Measurements from ENCODE around the gene SELENOP.
"Not testable (repeated sequence)": the region's sequence is repeated elsewhere in the genome, so short reads cannot be mapped to it uniquely, and the experiment has no call there.

Gene SELENOP

DNA sequence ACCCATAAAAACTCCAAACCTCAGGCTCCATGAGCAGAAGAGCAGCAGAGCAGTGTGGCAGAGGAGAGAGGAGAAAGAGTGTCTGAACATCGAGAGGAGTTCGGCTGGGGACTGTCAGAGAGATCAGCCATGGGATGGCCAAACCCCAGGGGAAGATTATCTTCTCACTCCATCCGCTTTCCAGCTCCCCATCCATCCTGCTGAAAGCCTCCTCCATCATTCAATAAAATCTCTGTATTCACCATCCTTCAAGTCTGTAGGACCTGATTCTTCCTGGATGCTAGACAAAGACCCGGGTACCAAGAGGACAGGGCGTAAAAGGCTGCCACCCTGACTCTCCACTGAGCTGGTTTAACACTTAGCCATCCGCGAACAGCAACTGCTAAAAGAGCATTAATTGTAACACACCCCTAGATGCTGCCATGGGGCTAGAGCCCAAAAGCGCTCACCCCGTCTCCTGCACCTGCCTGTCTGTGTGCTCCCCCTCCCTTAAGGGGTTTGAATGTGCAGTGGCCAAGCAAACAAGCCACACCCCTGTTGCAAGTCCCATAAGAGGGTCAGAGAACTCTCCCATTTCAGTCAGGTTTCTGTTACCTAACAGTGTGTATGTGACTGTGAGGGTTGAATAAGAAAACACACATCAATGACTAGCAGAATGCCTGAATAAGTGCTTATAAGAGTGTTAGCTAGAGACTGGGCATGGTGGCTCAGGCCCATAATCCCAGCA lies 13.9 kb upstream of the SELENOP start:
- no peak for DNase-seq

DNA sequence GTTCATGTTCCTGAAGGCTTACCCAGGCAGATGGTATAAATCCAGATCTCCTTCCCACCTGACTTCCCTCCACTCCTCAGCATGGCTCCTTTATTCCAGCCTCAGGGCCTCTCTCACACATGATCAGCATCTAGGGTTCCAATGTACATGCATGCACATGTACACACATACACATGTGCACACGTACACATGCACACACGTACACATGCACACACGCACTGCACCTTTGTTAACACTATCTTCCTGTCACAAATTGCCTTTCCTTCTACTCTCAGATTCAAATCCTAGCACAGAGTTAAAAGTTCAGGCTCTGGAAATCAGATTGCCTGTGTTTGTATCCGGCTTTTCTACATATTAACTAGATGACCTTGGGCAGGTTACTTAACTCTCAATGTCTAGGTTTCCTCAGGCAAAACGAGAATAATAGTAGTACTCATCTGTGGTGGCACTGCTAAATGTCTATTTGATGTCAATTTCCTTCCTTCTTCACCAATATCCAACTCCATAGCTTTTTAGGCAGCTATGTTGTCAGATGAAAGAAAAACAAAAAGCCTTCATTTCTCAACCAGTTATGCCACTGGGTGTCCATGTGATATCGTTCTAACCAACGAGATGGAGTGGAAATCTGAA lies 12.8 kb upstream of the SELENOP start:
- DNase-seq, result no peak

DNA sequence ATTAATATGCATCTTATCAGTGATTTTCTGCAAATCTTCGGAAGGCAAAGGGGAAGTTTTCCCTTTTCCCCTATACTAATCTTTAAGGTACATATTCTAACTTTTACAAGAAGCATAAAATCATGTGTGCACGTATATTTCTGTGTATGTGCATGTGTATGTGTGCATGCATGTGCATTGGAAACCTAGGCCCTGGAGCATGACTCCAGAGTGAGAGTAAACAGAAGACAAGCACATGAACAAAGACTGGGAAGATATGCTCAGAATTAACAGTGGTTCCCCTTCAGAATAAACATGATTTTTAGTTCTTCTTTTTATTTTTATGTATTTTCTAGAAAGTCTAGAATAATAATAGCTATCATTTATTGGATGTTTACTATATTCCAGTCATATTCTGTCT lies 10.9 kb upstream of the SELENOP start:
- no peak for DNase-seq

DNA sequence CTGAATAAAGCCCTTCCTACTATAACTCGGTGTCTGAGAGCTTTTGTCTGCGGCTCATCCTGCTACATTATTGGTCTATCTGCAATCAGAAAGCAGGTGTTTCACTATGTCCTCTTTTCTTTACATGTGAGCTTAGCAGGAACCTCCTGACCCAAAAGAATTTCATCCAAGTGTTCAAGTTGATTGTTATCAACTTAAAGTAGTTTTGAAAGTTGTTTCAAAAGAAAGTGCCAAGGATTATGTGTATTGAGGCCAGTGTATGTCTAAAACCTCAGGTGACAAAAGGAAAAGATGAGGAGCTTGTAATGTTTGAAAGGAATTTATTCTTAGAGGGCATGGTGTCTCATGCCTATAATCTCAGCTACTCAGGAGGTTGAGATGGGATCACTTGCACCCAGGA lies 8.1 kb upstream of the SELENOP start:
- no peak for DNase-seq

DNA sequence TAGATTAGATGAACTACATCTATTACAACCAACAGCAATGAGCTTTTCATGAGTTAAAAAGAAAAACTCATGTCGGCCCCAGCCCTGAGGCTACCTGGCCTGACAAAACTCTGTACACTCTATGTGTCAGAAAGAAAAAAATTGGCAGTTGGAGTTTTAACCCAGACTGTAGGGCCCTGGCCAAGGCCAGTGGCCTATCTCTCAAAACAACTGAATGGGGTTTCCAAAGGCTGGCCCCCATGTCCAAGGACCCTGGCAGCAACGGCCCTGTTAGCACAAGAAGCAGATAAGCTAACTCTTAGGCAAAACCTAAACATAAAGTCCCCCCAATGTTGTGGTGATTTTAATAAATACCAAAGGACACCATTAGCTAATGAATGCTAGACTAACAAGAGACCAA lies 4.9 kb upstream of the SELENOP start:
- not testable (repeated sequence) for DNase-seq

DNA sequence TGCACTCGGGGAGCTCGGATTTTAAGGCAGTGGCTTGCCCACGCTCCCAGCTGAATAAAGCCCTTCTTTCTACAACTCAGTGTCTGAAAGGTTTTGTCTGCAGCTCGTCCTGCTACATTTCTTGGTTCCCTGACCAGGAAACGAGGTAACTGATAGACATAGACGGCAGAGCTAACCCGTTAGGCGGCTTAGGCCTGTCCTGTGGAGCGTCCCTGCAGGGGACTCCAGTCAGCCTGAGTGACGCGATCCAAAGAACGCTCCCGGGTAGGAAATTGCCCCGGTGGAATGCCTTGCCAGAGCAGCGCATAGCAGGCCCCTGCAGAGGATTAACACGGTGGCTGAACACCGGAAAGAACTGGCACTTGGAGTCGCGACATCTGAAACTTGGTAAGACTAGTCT lies 1.8 kb upstream of the SELENOP start:
- DNase-seq, result no peak

DNA sequence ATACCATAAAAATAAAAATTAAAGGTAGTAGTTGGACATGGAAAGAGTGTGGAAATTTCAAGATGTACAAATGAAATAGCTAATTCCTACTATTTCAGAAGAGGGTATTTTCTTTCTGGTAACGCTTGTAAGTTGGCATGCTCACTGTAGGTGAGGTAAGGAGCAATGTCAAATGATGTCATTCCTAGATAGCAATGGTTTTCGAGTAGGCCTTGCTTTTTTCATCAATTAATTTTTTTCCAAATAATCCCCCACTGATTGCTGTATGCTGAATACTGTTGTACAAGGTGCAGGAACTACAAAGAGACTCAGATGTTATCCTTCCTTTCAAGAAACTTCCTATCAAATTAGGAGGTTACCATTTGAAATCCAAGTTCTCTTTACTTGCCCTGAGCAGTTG lies 928 bp upstream of the SELENOP start:
- no peak for DNase-seq

DNA sequence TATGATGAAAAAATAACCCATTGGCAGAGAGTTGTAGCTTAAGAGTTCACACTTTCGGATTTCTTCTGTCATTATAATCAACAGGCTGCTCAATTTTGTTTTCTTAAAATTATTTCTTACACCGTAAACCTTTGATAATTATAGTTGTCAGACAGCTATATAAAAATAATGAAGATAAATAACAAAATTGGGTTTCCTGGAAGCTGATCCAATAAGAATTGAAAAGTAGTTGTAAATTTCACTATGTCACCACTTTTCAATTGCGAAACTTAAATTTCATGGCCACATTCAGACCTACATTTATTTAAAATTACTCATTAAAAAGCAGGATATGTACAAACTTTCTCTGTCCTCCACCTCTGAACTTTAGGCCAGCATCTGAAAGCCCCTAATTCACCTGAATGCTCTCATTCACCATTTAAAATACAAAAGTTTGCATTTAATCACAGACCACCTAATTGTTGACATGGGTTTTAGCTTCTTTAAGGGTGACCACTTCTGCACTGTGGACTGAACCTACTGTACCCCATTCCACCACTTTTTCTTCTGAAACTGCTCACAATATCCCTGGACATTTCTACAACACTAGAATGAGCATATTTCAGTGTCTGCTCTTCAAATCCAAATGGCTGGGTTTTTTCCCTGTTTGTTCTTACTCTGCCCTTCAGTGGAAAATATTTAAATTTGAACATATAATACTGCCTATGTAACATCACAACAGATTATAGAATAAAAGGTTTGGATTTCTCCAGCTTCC lies 680 bp downstream of the SELENOP start:
- DNase-seq, result no peak

DNA sequence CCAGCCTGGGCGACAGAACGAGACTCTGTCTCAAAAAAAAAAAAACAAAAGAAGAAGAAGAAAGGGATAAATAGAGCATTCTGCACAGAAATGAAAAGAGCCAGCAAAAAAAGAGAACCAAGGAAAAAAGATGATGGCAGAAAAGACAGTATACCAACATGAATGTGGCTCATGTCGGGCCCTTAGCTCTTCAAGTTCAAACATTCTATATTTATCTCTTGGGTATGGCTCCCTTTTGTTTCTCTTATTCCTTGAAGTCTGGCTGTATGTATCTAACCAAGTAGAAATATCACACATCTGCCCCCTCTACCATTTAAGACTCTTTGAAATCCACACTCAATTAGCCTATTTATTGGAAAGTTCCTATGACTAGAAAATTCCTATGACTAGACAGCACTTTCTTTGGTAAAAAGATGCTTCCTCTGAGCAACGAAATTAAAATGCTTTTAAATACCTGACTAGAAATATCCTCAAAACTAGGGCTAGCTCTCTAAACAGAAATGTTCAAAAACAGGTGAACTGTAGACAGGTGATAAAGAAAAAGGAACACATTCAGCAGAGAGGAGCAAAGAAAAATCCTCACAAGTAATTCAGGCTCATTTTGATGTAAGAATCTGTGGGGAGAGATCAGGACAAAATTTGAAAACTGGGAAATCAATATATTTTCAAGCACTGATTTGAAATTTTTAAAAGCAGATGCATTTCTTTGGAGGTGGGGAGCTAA lies 2.6 kb downstream of the SELENOP start:
- no peak for DNase-seq

DNA sequence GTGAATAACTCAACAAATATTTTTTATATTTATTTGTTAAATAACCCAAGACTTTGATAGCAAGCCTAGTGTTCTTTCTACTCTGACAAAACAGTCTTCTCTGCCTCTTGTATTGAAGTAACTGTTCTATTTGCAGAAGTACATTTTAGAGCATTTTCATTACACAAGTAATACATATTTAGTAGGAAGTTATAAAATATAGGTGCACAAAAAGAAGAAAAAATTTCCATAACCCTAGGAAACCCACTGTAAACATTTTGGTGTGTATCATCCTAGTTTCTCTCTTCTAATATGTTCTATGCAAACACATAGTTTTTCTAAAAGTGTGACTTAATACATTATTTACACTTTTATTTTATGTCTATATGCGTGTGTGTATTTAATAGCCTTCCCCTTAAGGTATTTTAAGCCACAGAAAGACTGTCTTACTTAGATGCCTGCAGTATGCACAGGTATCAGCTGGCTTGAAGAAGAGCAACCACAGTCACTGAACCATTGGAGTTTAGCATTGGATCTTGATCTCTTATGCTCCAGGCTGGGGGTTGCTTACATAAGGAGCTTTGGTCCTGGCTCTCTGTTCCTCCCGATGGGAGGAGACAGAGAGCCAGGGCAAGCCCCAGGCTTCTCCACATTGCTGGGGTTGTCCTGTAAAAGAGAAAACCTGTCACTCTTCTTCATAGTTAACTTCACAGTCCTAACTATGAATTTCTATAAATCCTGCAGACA lies 3.8 kb downstream of the SELENOP start:
- DNase-seq, result no peak

DNA sequence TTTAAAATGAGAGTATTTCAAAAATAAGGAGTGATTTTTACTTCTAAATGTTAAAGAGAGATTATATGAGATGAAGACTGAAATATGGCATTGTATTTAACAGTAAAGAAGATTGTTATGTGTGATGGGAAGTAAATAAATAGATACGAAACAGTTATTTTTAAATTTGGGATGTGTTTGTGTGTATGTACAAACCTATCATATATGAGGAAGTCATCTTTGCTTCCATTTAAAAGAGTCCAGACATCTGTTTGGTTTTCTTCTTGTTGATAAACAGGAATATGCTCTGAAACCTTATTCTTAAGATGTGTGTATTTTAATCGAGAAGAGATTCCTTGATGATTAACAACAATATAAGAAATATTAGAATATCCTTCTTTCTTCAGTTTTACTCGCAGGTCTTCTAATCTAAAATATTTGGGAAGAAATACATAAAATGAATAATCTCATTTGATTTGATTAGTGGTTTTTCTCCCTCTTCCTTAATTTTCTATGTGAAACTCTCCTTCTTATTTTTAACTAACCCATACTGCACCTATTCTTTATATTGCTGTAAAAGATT lies 4.9 kb downstream of the SELENOP start:
- no peak for DNase-seq

DNA sequence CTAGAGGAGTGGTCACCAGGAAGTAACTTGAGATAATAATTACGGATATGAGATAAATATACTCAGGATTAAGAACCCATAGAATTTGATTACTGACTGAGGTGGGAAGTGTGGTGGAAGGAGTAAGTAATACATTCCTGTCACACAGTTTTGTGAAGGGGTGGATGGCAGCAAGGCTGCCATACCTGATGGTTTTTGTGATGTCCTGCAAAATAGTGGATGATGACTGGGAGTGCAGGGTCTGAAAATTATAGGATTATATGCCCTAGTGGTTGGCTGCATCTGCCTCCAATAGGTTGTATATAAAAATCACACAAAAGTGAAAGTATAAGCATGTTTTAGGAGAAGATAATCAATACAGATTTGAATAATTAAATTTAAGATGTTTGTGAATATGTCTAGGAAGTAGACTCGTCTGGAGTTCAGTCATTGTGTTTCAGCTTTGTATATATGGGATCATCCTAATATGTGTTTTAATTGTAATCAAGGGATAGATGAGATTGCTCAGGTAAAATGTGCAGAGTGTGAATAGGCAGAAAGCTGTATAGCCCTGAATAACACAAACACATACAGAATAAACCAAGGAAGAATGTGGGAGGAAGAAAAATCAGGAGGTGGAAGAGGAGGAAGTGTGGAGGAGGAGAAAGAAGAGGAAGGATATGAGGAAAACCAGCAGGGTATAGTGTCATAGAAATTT lies 5.5 kb downstream of the SELENOP start:
- no peak for DNase-seq

DNA sequence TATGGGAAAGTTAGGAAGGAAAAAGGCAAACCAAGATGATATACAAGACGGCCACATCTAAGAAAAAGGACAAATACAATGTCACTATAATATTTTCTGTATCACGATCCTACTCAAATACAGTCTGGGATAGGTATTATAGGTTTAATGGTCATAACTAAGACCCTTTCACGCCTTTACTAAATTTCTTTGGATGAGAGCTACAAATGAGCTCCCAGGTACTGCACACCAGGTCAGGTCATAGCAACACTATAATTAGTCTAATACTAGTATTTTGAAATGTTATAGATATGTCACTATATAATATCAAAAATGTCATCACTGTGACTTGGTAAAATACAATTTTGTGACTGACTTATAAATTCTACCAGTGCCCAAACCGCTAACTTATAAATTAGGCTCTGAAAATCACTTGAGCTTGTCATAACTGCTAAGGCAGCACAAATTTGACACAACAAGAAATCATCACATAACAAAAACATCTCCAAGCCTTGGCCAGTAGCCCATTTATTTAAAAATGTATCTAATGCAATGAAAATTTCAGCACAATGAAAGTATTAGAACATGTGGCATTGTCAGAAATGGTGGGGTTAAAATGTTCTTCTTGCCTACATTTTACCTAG lies 6.9 kb downstream of the SELENOP start:
- no peak for DNase-seq

DNA sequence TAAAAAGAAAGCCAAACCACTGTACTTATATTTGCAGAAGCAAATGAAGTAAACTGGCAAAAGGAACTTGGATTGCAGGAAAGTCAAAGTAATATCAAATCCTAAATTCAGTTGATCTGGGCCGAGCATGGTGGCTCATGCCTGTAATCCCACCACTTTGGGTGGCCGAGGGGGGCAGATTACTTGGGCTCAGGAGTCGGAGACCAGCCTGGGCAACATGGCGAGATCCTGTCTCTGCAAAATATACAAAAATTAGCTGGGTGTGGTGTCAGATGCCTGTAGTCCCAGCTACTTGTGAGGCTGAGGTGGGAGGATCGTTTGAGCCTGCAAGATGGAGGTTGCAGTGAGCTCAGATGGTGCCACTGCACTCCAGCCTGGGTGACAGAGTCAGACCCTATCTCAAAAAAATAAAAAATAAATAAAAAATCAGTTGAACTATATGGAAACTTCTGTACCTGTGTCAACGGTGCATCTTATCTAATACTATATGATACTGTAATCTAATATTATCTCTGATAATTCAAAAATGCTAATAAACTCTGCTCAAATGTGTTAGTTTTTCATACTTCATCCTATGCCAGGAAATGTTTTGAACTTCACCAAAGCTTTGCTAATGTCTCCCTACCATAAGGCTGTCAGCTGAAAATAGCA lies 10.1 kb downstream of the SELENOP start:
- DNase-seq, result no peak

DNA sequence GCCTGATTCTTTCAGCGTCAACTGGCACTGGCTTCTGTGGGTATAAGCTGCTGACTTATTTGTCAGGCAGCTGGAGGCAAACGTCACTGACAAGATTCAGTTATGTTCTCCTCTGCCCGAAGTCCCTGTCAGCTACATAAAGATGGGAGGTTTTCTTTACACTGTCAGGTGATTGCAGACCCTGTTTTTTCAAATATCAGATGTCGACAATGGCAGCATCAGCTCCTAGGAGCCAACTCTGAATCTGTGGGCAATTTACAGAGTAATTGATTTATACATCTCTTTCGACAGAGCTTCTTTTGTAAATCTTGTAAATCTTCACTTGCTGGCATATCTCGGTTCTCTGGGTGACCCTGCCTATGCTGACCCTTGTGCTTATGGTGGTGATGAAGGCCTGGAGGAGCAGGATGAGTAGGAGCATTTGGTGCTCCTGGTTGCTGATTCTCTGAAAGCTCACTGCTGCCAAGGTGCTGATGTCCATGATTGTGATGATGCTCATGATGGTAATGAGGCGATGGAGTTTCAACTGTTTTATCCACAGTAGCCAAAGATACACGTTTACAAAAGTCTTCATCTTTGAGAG lies 10.9 kb downstream of the SELENOP start:
- no peak for DNase-seq

DNA sequence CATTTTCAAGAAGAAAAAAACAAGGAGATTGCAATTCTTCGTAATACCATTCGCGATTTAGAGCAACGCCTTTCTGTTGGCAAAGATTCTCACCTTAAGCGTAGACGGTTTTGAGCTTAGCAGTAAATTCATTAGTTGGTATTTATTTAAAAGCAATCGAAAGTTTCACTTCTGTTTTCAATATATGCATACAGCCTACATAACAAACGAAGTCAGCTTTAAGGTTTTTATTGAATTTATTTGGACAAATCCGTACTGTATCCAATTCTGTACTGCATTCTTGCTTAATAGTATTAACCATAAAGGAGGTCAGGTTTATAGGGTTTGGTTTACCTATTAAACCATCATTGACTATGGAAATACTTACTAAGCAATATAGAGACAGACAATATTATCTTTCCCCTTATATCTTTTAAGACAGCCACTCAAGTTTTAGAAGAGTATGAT lies 12.0 kb downstream of the SELENOP start:
- no peak for DNase-seq

DNA sequence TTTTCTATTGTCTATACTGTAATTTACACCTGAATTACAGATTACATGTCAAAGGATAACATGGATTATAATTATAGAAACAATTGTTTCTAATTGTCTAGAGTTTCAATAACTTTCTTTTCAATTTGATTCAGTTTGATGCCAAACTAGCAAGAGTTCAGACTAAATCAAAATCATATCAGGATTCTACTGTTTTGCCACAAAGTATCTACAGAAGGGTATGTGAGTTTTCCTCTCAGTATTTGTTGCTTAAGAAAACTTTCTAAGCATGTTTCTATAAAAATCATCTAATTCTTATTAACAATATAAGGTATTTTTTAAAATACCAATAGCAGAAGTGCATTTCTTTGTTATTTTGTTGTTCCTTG lies 12.5 kb downstream of the SELENOP start:
- no peak for DNase-seq

DNA sequence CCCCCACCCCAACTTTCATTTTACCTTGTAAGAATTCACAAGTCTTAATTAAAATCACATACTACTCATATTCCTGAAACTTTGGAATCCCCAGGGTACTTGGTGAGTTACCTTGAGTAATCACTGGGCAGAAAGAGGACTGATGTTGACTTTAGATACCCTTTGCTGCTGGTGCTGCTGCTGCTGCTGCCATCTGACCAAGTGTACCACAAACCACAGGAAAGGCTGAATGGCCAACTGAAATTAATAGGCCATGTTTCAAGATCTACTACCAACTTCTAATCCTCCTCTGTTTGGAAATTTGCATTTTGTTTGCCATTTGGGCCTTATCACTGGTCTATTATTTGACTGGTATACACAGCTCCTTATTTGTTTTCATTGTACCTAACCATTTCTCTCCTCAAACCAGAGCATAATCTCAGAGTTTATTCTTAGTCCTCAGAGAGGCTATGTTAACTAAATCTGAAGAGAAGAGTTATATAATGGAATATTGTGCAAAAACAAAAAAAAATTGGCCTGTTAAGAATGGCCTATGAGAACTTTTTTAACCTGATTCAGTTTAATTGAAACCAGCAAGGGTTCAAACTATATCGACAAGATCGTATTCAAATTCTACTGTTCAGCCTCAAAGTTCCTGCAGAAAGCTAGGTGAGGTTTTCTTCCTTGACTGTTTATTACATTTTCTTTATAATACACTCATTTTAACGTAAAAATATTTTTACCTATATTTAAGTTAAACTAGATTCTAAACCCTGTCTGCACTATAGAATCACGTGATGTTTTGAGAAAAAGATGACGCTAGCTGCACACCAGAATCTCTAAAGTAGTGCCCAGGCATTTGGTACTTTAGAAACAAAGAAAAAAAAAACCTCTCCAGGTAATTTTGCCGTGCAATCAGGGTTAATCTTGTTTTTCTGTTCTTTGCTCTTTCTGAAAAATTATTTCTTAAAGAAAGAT lies 13.1 kb downstream of the SELENOP start:
- DNase-seq, result no peak

DNA sequence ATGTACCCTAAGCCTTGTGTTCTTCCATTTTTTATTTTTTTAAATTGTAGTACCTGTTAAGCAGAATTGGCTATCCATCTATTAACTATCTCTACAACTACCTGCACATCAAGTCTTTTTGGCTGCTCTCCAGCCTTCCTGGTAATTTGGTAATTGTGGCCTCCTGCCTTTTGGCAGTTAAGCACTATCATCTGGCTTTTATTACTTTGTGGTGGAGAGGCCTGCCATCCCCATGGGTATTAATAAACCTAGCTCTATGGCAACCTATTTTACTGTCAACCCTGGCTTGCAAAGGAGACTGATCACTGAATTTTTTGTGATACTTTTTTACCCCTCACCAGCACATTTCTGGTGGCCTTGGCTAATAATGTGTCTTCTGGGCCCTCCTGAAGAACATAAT lies 20.5 kb downstream of the SELENOP start:
- no peak for DNase-seq

Data from NCI-H1930 (cell line).